ENCODE results near the gene RFFL. TPM values are rescaled to one million over a fixed set of nuclear protein-coding genes. Genes with fewer than 3 reads are reported as not detected.

The RFFL gene, protein sequence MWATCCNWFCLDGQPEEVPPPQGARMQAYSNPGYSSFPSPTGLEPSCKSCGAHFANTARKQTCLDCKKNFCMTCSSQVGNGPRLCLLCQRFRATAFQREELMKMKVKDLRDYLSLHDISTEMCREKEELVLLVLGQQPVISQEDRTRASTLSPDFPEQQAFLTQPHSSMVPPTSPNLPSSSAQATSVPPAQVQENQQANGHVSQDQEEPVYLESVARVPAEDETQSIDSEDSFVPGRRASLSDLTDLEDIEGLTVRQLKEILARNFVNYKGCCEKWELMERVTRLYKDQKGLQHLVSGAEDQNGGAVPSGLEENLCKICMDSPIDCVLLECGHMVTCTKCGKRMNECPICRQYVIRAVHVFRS
- 15.3 and 15.5 TPM in 2 replicates for total RNA-seq

DNA sequence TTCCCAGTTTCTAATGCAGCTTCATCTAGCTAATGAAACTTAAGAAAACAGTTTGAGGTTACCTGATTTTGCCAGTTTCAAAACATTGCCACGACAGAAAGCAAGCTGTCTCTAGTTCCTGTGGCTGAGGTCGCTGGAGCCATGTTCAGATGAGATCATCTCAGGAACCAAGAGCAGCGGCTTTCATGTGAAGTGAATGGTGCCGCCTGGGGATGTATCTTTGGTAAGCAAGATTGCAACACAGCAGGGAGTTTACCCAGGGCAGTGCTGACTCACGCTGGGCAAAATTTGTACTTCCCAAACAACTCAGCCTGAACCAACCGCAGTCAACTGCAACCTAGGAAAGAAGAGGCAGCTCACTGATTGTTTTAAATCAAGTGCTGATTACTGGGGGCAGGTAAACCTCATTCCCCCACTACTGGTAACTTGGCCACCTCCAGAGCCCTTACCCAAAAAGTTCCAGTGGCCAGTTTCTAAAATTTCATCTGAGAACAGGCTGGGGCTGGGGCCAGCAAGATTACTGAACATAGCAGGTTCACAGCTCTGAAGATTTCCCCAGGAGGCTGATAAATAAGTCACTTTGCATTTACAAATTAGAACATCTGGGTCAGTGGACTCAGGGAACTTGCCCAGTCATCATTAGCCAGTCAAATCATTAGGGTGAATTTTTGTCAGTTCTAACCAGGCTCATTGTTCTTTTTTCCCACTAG, at the start of gene RFFL:
TSS of gene RFFL (minus strand) at position 194 of the 710 bp plus-strand sequence. CDS start 37,154 bp downstream, outside the sequence.

DNA sequence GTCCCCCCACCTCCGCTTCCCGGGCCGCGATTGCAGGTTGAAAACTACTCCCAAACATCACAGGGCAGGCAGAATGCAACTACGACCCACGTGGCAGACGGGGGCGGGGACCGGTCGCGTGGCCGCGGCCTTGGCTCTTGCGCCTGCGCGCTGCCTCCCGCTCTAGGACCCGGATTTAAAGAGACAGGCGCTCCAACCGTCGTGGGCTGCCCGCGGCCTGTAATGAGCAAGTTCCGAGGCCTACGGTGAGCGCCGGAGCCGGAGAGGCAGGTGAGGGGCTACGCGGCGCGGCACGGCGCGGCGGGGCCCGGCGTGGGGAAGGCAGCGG, 83.2 kb downstream of the RFFL start, which contains the start of gene LIG3:
TSS of gene LIG3 (plus strand) at position 160 of the 328 bp plus-strand sequence. CDS start 2,494 bp downstream, outside the sequence.

DNA sequence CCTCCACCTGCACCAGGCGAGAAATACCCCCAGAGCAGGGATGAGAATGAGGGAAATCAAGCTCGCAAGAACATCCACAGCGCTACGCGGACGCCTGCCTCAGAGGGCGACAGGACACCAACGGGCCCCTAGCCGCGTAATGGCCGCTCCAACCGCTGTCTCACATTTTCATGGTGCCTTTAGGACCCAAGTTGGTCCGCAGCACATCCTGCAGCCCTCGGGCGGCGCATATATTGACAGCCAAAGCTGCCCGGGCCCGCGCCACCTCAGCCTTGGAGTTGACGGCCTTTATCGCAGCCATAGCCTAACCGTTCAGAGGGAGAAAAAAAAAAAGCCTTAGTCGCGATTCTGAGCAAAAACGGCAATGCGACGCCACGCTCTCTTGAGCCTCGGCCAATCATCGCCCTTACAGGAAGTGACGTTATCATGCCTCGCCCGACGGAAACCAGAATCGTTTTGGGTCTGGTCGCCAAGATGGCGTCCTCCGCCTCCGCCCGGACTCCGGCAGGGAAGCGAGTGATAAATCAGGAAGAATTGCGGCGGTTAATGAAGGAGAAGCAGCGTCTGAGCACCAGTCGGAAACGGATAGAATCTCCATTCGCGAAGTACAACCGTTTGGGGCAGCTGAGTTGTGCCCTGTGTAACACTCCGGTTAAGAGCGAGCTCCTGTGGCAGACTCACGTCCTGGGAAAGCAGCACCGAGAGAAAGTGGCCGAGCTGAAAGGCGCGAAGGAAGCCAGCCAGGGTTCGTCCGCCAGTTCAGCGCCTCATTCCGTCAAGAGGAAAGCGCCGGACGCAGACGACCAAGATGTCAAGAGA, 102.2 kb downstream of the RFFL start, which contains the start of the genes CCT6B and ZNF830:
TSS of gene CCT6B (minus strand) at position 368 of the 819 bp plus-strand sequence. CDS start at position 301, 67 bp downstream.
TSS of gene ZNF830 (plus strand) at position 448 of the 819 bp plus-strand sequence. CDS start at position 475, 27 bp downstream.

Other genes with a start within 250 kb of the RFFL start
- gene CCT6B, start 102.2 kb downstream of the RFFL start, total RNA-seq, result 0.39 and 0.56 TPM in 2 replicates
- gene ZNF830, start 102.2 kb downstream of the RFFL start, total RNA-seq, result 9.7 TPM in 2 replicates
- gene LIG3, start 83.2 kb downstream of the RFFL start, total RNA-seq, result 9.2 and 25.6 TPM in 2 replicates
- gene RAD51D, start 56.2 kb upstream of the RFFL start, total RNA-seq, result 9.7 and 15.7 TPM in 2 replicates
- not detected in 2 replicates for gene FNDC8, start 57.9 kb upstream of the RFFL start, total RNA-seq
- gene NLE1, start 78.6 kb upstream of the RFFL start, total RNA-seq, result 17.6 and 39.0 TPM in 2 replicates
- gene UNC45B, start 84.1 kb upstream of the RFFL start, total RNA-seq, result 0.96 TPM in 1 of 2 replicates, not detected in the other
- gene SLC35G3, start 130.7 kb upstream of the RFFL start, total RNA-seq, result not detected in 2 replicates
- 42.8 and 49.8 TPM in 2 replicates for gene SLFN5, start 179.4 kb upstream of the RFFL start, total RNA-seq

All from epithelial cell of alveolus of lung (primary cell).